DLD1 (cell line): ENCODE measurements around the gene FTO.

ENCODE experiments used
- in situ Hi-C: cut with HindIII; loops from 2 replicates; pipeline ENCODE4 v1.10.0; 2017; ENCODE audit warnings: low sequenced_read_pairs

FTO gene

GRCh38 chr16:54040480-54040879, 336.5 kb downstream of the FTO start:
- in situ Hi-C loops, result no loop called here

GRCh38 chr16:54040975-54041374, 337.0 kb downstream of the FTO start:
- in situ Hi-C loops, result no loop called here

- in situ Hi-C loops, result no loop called here
Measured at GRCh38 chr16:54048586-54049495, 344.9 kb downstream of the FTO start.

- in situ Hi-C loops, result no loop called here
Measured at GRCh38 chr16:54049591-54050458, 345.9 kb downstream of the FTO start.

DNA sequence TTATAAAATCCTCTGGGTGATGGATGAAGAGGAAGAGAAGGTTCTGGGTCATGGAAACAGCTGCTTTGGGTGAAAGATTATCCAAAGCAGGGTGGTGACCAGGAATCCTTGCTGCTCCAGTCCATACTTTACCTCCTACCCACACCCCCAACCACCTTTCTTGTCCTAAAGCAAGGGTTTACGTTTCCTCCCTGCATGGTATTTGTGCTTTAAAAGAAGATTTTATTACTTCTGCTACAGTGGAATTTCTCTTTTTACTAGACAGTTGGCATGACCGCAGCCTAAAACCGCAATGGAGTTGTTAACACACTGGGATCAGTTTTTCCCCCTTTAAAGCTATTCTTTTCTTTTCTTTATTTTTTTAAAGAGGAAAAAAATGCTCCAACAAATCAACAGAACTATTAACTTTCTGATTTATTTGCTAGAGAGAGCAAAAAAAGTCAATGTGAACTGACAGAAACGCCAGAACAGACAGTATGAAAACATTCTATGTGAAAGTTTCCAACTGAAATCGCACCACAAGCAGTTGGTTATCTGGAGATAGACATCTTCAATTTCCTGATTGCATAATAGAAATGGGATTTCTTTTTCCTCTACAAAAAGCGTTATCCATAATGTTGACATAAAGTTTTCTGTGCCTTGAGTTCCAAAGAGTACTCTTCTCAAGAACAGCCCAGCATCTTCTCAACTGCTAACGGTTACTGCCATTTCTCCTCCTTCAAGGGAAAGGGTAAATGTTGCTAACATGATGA, 346.7 kb downstream of the FTO start:
- in situ Hi-C loops, result no loop called here

DNA sequence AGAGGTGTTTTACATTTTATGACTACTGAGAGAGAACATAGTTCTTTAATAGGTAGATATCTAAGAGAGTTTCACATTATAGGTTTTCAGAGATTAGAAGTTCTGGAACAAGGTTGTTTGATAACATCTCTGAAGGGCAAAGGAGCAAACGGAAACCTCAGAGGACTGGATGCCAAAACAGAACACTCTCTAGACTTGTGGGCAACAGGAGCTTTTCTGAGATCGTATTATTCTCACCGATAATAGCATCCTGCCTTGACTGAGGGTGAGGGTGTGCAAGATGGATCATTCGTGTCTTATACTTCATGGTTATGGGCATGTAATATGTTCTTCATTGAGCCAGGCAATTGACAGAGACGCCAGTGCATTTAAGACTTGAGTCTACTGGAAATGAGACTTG, 347.9 kb downstream of the FTO start:
- in situ Hi-C loops, result no loop called here

GRCh38 chr16:54052271-54052670, 348.3 kb downstream of the FTO start:
- in situ Hi-C loops, result no loop called here

DNA sequence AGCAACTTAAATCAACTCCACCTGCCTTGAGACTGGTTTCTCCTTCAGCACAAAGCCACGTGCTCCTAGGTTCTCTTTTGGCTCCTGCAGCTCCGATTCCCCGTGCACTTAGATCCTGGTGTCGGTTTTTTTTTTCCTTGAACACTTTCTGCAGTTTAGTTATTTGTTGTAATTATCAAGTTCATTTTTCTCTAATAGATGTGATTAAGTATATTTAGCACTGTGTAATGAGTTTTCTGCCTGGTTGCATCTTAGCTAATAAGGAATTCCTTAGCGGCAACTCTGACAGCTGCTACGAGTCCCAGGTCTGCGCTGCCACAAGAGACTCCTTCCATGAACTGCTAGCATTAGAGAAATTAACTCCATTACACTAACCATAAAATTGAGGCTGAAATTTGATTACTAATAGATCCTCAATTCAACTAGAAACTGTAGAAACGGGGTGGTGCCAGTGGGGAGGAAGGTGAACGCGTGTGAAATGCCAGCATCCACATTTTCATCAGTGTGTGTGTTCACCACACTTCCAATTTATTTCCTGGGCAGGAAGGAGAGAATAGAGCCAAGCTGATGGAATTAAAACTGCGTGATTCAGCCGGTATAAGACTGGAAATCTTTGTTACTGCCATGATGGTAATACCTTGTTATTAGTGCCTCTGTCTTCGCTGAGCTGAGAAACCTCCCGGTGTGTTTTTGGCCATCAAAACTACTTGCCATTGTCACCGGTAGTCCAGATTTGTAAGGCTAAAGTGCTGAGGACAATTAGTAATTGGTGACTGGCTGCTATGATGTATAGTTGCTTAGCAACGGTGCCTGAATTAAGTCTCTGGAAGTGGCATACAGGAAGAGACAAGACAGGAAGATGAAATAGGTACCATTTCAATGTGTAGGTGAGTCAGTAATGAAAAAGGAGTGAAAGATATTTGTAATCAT, 350.2 kb downstream of the FTO start:
- in situ Hi-C loops, result no loop called here

GRCh38 chr16:54055191-54055590, 351.2 kb downstream of the FTO start:
- in situ Hi-C loops, result no loop called here

DNA sequence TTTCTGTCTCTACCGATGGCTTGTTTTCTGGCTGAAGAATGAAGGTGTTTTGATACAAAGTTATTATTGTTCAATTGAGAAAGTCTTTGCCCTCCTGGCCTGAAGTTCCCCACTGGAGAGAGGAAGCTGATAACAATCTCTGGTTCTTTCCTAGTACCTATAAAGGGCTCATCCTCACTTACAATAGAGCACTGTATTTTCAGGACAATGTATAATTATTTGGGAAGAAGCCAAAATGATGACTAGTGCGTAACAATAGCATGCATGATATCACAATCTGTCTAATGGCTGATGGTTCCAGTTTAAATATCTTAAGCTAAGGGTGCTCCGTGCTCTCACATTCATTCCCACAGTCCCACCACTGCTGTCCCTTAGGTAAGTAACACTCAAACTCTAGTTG, 351.9 kb downstream of the FTO start:
- in situ Hi-C loops, result no loop called here

GRCh38 chr16:54056921-54057320, 353.0 kb downstream of the FTO start:
- in situ Hi-C loops, result no loop called here

- in situ Hi-C loops, result no loop called here
Measured at GRCh38 chr16:54059319-54059718, 355.4 kb downstream of the FTO start.

GRCh38 chr16:54060599-54061421, 356.9 kb downstream of the FTO start:
- in situ Hi-C loops, result no loop called here

DNA sequence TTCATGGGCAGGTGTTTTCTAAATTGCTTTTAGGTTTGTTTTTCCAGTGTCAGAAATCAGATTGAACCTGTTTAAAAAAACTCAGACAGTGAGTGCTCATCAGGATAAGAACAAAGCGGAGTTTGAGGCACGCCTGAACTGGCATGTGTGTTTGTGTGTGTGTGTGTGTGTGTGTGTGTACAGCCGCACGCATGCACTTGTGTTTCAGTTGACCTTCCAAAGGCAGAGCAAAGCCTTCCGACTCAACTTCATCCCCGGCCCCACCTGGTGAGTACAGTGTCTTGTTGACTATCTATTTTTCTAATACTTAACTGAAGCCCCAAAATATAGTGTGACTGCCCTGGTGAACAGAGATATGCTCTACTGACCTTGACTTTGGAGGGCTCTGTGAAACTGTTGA, 357.5 kb downstream of the FTO start:
- in situ Hi-C loops, result no loop called here

DNA sequence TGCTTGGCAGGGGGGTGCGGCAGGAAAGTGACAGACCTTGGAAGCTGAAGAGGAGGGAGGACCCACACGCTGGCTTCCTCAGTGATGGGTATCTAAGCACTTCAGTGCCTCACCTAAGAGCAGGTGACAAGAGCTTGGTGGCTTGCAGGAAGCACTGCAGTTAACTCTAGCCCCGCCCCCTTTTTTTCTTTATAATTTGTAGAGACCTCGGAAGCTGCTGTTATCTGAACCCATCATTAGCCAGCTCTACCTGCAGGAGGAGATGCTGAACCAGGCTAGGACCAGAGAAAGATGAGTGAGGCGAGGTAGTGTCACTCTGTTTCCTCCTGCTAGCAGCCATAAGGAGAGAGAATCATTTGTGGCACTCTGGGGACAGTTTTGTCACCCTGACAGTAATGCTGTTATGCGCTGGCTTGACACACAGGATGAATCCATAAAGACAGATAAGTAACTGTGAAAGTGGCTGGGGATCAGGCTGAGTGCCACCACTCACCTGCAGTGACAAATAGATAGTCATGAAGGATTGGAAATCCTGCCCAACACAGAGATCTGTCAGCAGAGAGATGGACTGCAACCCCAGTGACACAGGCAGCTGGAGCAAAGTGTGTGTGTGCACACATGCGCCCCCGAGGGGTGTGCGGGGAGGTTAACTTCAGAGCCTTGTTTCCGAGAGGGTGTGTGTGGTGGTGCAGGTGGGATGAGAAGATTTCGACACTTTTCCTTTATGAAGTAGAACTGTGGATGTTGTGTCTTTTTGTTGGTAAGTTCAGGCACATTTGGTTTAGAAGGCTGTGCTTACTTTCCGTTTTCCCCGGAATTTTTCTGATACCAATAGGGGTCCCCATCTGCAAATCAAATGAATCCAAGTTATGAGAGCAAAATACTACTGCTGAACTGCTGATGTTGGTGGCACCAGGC, 358.7 kb downstream of the FTO start:
- in situ Hi-C loops, result no loop called here

GRCh38 chr16:54063279-54063773, 359.4 kb downstream of the FTO start:
- in situ Hi-C loops, result no loop called here

DNA sequence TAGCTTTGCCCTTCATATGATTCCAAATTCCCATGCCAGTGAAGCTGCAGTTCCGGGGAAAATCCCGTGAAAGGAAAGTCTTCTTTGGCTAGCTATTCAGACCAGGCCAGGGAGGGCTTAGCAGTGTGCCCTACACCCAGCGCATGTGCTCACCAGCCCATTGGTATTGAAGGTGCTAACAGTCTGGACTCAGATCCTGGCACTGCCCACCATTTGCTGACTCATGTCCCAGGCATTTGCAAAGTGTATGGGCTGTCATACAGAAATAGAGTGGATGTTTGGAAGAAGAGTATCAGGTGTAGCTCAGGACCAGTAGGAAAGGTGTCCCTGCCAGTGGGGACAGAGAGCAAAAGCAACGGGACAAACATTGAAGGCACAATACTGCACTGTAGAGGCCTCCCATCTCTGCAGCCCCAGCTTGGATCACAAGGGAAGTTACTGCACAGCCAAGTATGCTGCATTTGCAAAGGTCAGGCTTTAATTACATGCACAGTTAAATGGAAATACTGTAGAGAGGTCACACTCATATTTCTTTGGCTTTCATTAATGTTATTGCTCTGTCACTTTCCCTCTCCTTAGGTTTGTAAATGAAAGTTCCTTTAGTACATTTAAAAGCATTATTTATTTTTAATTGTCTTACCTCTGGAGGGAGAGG, 362.6 kb downstream of the FTO start:
- in situ Hi-C loops, result no loop called here
